Natural killer cell treated with Interleukin-12 subunit alpha and Interleukin-12 subunit beta and Interleukin-15 and Interleukin-18, amount 100 ng/mL, for 72 hours (primary cell): ENCODE results near the gene MAD2L1BP. TPM values are rescaled to one million over a fixed set of nuclear protein-coding genes. Genes with fewer than 3 reads are reported as not detected.
A peak's percentile ranks its signal among the peaks of the same experiment; 100 is the strongest.
"Not testable (repeated sequence)": the region's sequence is repeated elsewhere in the genome, so short reads cannot be mapped to it uniquely, and the experiment has no call there.

Experiments
- ATAC-seq, 2 donors: fragments of 150-1000 bp; cut with Tn5 transposase in 1 of 2; sonication (Bioruptor Pico), chemical (Tn5 transposase) in 1 of 2; 2 replicates each; pipeline ENCODE4 v1.10.0; 2021
- DNase-seq: peaks from one replicate; pipeline ENCODE4 v3.0.0; 2022; ENCODE audit warnings: low spot score
- H3K27ac Mint-ChIP-seq, 2 donors: 1 replicate in 1 of 2; 2 replicates in 1 of 2; pipeline ENCODE4 v1.8.0; 2022; ENCODE audit warnings: mixed read lengths in 2 of 2, mild to moderate bottlenecking in 1 of 2, moderate library complexity in 1 of 2
- H3K27me3 Mint-ChIP-seq, 2 donors: 1 replicate in 1 of 2; 2 replicates in 1 of 2; pipeline ENCODE4 v1.8.0; 2022; ENCODE audit warnings: mixed read lengths in 2 of 2
- H3K36me3 Mint-ChIP-seq: one replicate; pipeline ENCODE4 v1.8.0; 2022; ENCODE audit warnings: mixed read lengths
- H3K4me1 Mint-ChIP-seq, 2 donors: 1 replicate in 1 of 2; 2 replicates in 1 of 2; pipeline ENCODE4 v1.8.0; 2022; ENCODE audit warnings: low read depth in 2 of 2, mixed read lengths in 2 of 2, mild to moderate bottlenecking in 1 of 2
- H3K4me3 Mint-ChIP-seq: one replicate; pipeline ENCODE4 v1.8.0; 2022; ENCODE audit warnings: mixed read lengths
- H3K9me3 Mint-ChIP-seq: 2 replicates; pipeline ENCODE4 v1.8.0; 2022; ENCODE audit warnings: mixed read lengths
- total RNA-seq, 2 donors: library from RNA; stranded (reverse); gene quantifications; one replicate each; pipeline ENCODE4 v1.2.3, GENCODE V29; 2022

MAD2L1BP gene, protein sequence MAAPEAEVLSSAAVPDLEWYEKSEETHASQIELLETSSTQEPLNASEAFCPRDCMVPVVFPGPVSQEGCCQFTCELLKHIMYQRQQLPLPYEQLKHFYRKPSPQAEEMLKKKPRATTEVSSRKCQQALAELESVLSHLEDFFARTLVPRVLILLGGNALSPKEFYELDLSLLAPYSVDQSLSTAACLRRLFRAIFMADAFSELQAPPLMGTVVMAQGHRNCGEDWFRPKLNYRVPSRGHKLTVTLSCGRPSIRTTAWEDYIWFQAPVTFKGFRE
- total RNA-seq = 10 to 100 TPM; 37.1 to 39.7 TPM

DNA sequence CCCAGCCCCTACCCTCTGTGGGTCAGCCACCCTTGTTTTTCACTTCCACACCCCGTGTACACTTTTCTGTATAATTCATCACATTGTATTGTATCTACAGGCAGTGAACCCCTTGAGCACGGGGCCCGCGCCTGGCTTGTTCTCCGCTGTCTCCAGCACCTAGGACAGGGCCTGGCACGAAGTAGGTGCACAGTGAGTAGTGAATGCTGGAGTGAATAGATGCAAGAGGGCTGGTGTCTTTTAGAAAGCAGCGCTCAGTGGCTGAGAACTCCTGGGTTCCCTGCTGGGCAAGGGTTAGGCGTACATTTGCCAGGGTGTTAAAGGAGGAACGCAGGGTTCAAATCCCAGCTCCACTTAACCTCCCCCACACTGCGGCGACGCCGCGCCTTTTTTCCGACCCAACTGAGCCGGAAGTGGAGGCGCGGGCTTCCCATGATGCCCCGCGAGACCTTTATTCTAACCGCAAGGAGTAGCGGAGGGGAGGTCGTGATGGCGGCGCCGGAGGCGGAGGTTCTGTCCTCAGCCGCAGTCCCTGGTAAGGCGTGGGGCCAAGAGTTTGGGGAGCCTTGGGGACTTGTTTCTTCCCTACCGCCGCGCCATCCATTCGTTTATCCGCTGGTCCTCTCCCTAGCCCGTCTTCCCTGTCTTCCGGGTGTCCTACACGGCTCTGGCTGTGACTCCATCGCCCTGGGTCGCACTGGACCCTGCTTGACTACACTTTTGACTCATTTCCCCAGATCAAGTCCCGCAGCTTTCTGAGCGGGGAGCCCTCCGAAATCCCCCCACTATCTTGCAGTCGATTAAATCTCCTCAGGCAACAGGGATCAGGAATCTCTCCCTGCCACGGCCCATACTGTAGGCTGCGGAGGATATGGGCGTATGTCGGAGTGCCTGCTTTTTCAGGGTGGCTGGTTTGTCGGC is at the start of gene MAD2L1BP:
Gene MAD2L1BP, plus strand, starts transcription at position 454 of the 921 bp plus-strand sequence. Its CDS starts 36 bp downstream, at position 490.
- DNase-seq = peak; percentile 88

GRCh38 chr6:43588194-43588593 is 47.4 kb upstream of the MAD2L1BP start:
- Mint-ChIP-seq H3K27ac (no peak overlapping the region), H3K27me3 (no peaks in the 10 kb centered on the region), H3K9me3 (no peaks in the 10 kb centered on the region)

More for the DNA sequence above, at the start of gene MAD2L1BP:
- H3K4me3 Mint-ChIP-seq = peak within 1 kb of the TSS; percentile 98
- H3K4me1 Mint-ChIP-seq = peaks cover 34 to 46% of the 10 kb centered on the region in 2 donors
- ATAC-seq = peak; percentile 93 to 94
- H3K36me3 Mint-ChIP-seq = peaks cover 12% of the 10 kb centered on the region
- H3K27ac Mint-ChIP-seq = peak within 1 kb of the TSS; percentile 92 to 93
- no peaks in the 10 kb centered on the region for H3K27me3 Mint-ChIP-seq
- no peaks in the 10 kb centered on the region for H3K9me3 Mint-ChIP-seq

GRCh38 chr6:43589564-43589963 is 46.1 kb upstream of the MAD2L1BP start:
- not testable (repeated sequence) for H3K27ac Mint-ChIP-seq, DNase-seq, H3K27me3 Mint-ChIP-seq

More at GRCh38 chr6:43588194-43588593, 47.4 kb upstream of the MAD2L1BP start:
- Mint-ChIP-seq H3K4me3 (no peak overlapping the region), H3K4me1 (peaks cover 11 to 13% of the 10 kb centered on the region in 2 donors), H3K36me3 (peaks cover 17% of the 10 kb centered on the region)
- DNase-seq (no peak), ATAC-seq (no peak)

DNA sequence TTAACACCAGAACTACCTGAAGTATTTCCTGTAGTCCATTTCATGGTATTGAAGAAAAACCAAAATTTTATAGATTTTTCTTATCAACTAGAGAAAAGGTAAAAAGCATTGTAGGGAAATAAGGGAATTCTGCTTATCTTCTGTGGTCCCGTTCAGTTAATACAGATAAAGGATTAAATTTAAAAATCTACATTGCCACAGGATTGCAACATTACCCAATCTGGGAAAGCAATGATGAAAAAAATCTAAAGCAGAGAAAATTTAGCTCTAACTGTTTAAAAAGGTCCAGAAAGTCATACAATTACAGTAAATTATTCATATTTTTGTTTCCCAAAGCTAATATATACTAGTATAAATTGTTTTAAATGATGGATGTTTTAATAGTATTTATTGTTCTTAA is 41.7 kb upstream of the MAD2L1BP start:
- no peaks in the 10 kb centered on the region for H3K36me3 Mint-ChIP-seq
- H3K27ac Mint-ChIP-seq = no peak overlapping the region
- no peaks in the 10 kb centered on the region for H3K9me3 Mint-ChIP-seq
- no peak overlapping the region for H3K4me3 Mint-ChIP-seq
- no peaks in the 10 kb centered on the region for H3K27me3 Mint-ChIP-seq
- ATAC-seq (no peak), DNase-seq (no peak)
- no peaks in the 10 kb centered on the region for H3K4me1 Mint-ChIP-seq

More at GRCh38 chr6:43589564-43589963, 46.1 kb upstream of the MAD2L1BP start:
- ATAC-seq, H3K4me3 Mint-ChIP-seq, H3K36me3 Mint-ChIP-seq, H3K9me3 Mint-ChIP-seq, H3K4me1 Mint-ChIP-seq: not testable (repeated sequence)

DNA sequence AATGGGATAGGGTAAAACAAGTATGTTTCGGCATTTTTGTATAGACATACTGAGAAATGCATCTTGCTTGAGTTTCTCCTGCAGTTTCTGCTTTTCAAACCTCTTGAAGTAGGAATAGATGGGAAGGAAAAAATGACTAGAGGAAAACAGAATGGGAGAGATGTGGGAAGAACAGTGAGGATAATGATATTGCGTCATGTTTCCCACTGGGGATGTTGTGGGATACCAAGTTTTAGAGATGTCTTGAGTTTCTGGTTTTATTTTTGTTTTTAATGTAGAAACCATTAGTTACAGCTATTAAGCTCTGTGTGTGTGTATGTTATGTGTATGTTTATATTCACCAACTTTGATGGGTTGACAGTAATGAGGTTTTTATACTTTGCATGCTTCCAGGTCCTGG is 35.0 kb upstream of the MAD2L1BP start:
- Mint-ChIP-seq H3K27ac (no peak overlapping the region), H3K9me3 (no peaks in the 10 kb centered on the region), H3K4me3 (no peak overlapping the region), H3K27me3 (no peaks in the 10 kb centered on the region), H3K4me1 (no peaks in the 10 kb centered on the region), H3K36me3 (peaks cover 20% of the 10 kb centered on the region)
- DNase-seq = no peak
- no peak for ATAC-seq

GRCh38 chr6:43604174-43604573 is 31.5 kb upstream of the MAD2L1BP start:
- Mint-ChIP-seq H3K27ac (no peak overlapping the region), H3K27me3 (no peaks in the 10 kb centered on the region), H3K4me1 (peaks cover 4 to 9% of the 10 kb centered on the region in 2 donors), H3K4me3 (no peak overlapping the region), H3K36me3 (peaks cover 32% of the 10 kb centered on the region), H3K9me3 (no peaks in the 10 kb centered on the region)
- no peak for ATAC-seq
- DNase-seq = no peak

- Mint-ChIP-seq H3K36me3 (peaks cover 31% of the 10 kb centered on the region), H3K4me3 (no peak overlapping the region), H3K4me1 (peaks cover 9% of the 10 kb centered on the region in 2 donors), H3K27ac (no peak overlapping the region), H3K9me3 (no peaks in the 10 kb centered on the region), H3K27me3 (no peaks in the 10 kb centered on the region)
- DNase-seq = no peak
- ATAC-seq = no peak
These were observed 29.6 kb upstream of the MAD2L1BP start for GRCh38 chr6:43606019-43606418.

DNA sequence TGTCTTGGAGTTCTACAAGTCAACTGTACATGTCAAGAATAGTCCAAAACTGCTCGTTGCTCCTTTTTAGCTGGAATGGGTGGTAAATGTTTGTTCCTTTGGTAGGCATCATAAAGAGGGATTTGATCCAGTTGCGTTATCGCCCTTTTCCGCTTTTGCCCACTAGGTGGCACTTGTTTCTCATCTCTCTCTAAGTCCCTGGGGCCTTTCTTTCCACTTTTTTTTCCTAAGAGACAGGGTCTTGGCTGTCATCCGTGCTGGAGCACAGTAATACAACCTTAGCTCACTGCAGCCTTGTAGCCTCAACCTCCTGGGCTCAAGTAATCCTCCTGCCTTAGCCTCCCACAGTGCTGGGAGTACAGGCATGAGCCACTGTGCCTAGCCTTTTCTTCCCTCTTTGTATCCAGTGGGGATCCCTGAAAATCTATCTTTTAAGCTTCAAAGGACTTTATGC is 27.3 kb upstream of the MAD2L1BP start:
- DNase-seq (no peak), ATAC-seq (no peak)
- Mint-ChIP-seq H3K9me3 (no peaks in the 10 kb centered on the region), H3K36me3 (peaks cover 25% of the 10 kb centered on the region), H3K27me3 (no peaks in the 10 kb centered on the region), H3K27ac (no peak overlapping the region), H3K4me3 (no peak overlapping the region), H3K4me1 (peaks cover 9% of the 10 kb centered on the region in 2 donors)

DNA sequence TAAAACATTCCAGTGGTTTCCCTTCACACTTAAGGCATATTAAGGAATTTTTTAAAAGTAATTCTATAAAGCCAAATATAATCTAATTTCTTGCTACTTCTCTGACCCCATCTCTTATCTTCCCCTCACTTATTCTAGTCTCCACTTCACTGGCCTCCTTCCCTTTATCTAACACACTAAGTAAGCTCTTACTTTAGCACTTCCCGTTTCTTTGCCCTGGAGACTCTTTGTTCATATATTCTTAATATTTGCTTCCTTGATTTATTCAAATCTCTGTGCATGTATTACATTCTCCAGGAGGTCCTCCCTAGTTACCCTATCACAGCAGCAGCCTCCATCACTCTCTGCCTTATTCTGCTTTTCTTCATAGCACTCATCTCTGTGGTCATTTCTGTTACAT is 26.8 kb upstream of the MAD2L1BP start:
- peaks cover 9% of the 10 kb centered on the region in 2 donors for H3K4me1 Mint-ChIP-seq
- peaks cover 26% of the 10 kb centered on the region for H3K36me3 Mint-ChIP-seq
- H3K4me3 Mint-ChIP-seq = no peak overlapping the region

DNA sequence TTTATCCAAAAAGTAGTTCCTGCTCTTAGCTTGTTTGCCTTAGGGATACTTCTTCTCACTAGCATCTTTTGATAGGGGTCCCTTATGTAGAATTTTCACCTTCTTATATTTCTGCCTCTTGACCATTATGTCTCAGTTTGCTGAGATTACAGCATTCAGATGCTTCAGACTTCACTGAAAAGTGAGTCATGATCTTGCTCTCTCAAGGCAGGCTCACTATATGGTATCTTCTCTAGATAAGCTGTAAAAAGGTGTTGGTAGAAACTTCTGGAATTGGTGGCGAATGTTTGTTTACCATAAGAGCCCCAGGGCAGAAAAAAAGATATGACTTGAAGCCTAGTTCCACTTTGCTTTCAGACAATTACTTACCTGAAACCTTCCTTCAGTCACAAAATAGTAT is 26.2 kb upstream of the MAD2L1BP start:
- no peaks in the 10 kb centered on the region for H3K27me3 Mint-ChIP-seq
- peaks cover 9% of the 10 kb centered on the region in 2 donors for H3K4me1 Mint-ChIP-seq
- H3K27ac Mint-ChIP-seq = no peak overlapping the region
- H3K4me3 Mint-ChIP-seq = no peak overlapping the region
- H3K9me3 Mint-ChIP-seq = no peaks in the 10 kb centered on the region
- H3K36me3 Mint-ChIP-seq = peaks cover 23% of the 10 kb centered on the region
- ATAC-seq = no peak
- DNase-seq = no peak

More for the DNA sequence above, 26.8 kb upstream of the MAD2L1BP start:
- no peaks in the 10 kb centered on the region for H3K9me3 Mint-ChIP-seq
- H3K27ac Mint-ChIP-seq = no peak overlapping the region
- ATAC-seq (no peak), DNase-seq (no peak)
- H3K27me3 Mint-ChIP-seq = no peaks in the 10 kb centered on the region

DNA sequence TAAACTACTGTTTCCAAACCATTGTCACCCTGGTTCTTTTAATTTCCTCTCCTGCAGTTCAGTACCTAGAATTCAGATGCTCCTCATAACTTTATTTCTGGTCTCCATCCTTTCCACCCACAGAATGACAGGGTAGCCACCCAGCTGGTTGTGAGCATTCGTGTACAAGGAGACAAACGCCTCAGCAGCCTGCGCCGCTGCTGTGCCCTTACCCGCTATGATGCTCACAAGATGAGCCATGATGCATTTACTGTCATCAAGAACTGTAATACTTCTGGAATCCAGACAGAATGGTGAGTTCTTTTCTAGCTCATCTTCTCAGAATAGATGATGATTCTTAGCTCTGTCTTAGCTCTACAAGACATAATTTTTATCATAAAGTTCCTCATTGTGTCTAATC is 25.2 kb upstream of the MAD2L1BP start:
- peaks cover 23% of the 10 kb centered on the region for H3K36me3 Mint-ChIP-seq
- ATAC-seq (no peak), DNase-seq (no peak)
- peaks cover 9% of the 10 kb centered on the region in 2 donors for H3K4me1 Mint-ChIP-seq
- no peaks in the 10 kb centered on the region for H3K27me3 Mint-ChIP-seq
- H3K9me3 Mint-ChIP-seq = no peaks in the 10 kb centered on the region
- peak overlapping the region in 1 of 2 donors; percentile 16 for H3K27ac Mint-ChIP-seq
- H3K4me3 Mint-ChIP-seq = no peak overlapping the region

- no peak overlapping the region for H3K4me3 Mint-ChIP-seq
- peak overlapping the region in 1 of 2 donors; percentile 1 for H3K27ac Mint-ChIP-seq
- peaks cover 11% of the 10 kb centered on the region for H3K36me3 Mint-ChIP-seq
- no peak for DNase-seq
- no peaks in the 10 kb centered on the region for H3K27me3 Mint-ChIP-seq
- H3K4me1 Mint-ChIP-seq = peaks cover 3 to 4% of the 10 kb centered on the region in 2 donors
- no peaks in the 10 kb centered on the region for H3K9me3 Mint-ChIP-seq
- ATAC-seq = no peak
These were observed 21.8 kb upstream of the MAD2L1BP start for GRCh38 chr6:43613721-43614395.

DNA sequence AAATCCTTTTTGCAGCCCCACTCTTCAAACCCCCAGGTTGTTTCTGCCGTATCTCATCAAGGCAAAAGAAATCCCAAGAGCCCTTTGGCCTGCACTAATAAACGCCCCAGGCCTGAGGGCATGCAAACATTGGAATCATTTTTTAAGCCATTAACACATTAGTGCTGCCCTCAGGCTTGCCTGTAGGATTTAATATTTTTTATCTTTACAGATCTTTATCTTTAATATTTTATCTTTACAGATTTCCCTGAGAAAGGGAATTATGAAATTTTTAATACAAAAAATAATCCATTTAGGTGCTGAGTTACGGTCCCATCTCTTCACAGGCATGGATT is 21.3 kb upstream of the MAD2L1BP start:
- no peak overlapping the region for H3K4me3 Mint-ChIP-seq
- H3K4me1 Mint-ChIP-seq = peaks cover 0 to 4% of the 10 kb centered on the region in 2 donors

More for the DNA sequence above, 21.3 kb upstream of the MAD2L1BP start:
- Mint-ChIP-seq H3K27me3 (no peaks in the 10 kb centered on the region), H3K36me3 (peaks cover 11% of the 10 kb centered on the region), H3K27ac (no peak overlapping the region), H3K9me3 (no peaks in the 10 kb centered on the region)
- DNase-seq (no peak), ATAC-seq (no peak)
